GM19463 (cell line): Measurements from ENCODE around the gene PTPA.
"Not testable (repeated sequence)": the region's sequence is repeated elsewhere in the genome, so short reads cannot be mapped to it uniquely, and the experiment has no call there.

Experiments used
- ATAC-seq: cut with Tn5 transposase; IDR thresholded peaks from one replicate; pipeline ENCODE4 v1.9.1; 2021; ENCODE audit warnings: mild to moderate bottlenecking, moderate library complexity; ENCODE audit not compliant: unreplicated experiment

Gene PTPA

GRCh38 chr9:129175825-129176633, 64.8 kb downstream of the PTPA start:
- no peak for ATAC-seq

GRCh38 chr9:129176701-129177442, 65.7 kb downstream of the PTPA start:
- no peak for ATAC-seq

GRCh38 chr9:129177443-129177790, 66.2 kb downstream of the PTPA start:
- ATAC-seq, result peak; percentile 13

GRCh38 chr9:129177791-129178567, 66.8 kb downstream of the PTPA start, which contains the start of gene IER5L:
Gene IER5L, minus strand, starts transcription at chr9:129178261. Its CDS starts 209 bp downstream, at chr9:129178052.
- peak; percentile 87 for ATAC-seq

GRCh38 chr9:129178568-129179382, 67.6 kb downstream of the PTPA start:
- ATAC-seq, result no peak

GRCh38 chr9:129181246-129181645, 70.0 kb downstream of the PTPA start:
- ATAC-seq, result no peak

- no peak for ATAC-seq
These were observed 70.9 kb downstream of the PTPA start for GRCh38 chr9:129182122-129182521.

- no peak for ATAC-seq
These were observed 71.6 kb downstream of the PTPA start for GRCh38 chr9:129182625-129183494.

- no peak for ATAC-seq
These were observed 72.4 kb downstream of the PTPA start for GRCh38 chr9:129183495-129184218.

- ATAC-seq, result no peak
These were observed 73.0 kb downstream of the PTPA start for GRCh38 chr9:129184219-129184524.

- ATAC-seq, result no peak
These were observed 73.4 kb downstream of the PTPA start for GRCh38 chr9:129184596-129185122.

- no peak for ATAC-seq
These were observed 74.2 kb downstream of the PTPA start for GRCh38 chr9:129185402-129185801.

GRCh38 chr9:129185991-129186390, 74.8 kb downstream of the PTPA start:
- ATAC-seq, result no peak

- no peak for ATAC-seq
These were observed 75.8 kb downstream of the PTPA start for GRCh38 chr9:129187042-129187441.

GRCh38 chr9:129189971-129190370, 78.8 kb downstream of the PTPA start:
- not testable (repeated sequence) for ATAC-seq

GRCh38 chr9:129191234-129191633, 80.0 kb downstream of the PTPA start:
- no peak for ATAC-seq

GRCh38 chr9:129193655-129194054, 82.4 kb downstream of the PTPA start:
- no peak for ATAC-seq

GRCh38 chr9:129194221-129194620, 83.0 kb downstream of the PTPA start:
- ATAC-seq, result no peak

GRCh38 chr9:129195606-129196005, 84.4 kb downstream of the PTPA start:
- ATAC-seq, result no peak
